ENCODE data around the gene AKAP8L.

The AKAP8L gene

DNA sequence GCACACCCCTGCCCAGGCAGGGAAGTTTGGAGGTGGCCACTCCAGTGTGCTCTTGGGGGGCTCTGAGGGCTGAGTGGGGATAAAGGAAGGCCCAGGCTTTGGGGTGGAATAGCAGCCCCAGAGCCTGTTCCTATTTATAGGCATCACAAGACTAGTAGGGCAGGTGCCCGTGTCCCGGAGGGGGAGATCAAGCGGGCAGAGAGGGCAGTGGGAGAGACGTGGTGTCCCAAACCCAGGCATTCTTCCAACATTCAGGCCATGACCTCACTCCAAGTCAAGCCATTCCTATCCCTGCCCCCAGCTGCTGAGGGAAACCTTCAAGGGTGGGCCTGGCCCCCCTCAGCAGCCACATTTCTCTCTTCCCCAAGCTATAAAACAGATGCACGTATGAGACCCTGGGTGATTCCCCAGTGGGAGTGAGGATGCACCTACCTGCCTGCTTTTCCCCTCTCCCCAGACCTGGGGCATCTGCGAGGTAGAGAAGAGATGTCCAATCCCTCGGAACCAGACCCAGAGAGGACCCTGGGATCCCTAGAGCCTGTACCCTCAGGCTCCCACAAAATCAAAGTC, 27.1 kb upstream of the AKAP8L start:
- Histone ChIP-seq H3K4me1 (ENCODE audit: insufficient read depth, low read length) (peaks cover 6% of the 10 kb centered on the region; the same call in 1 of the 2 replicates), H3K4me3 (ENCODE audit: low read length) (no peak overlapping the region), H3K9ac (ENCODE audit: low read depth, low read length) (no peak overlapping the region), H3K36me3 (ENCODE audit: insufficient read depth, low read length) (no peaks in the 10 kb centered on the region), H3K9me3 (ENCODE audit: insufficient read depth, low read depth, low read length) (no peaks in the 10 kb centered on the region), H3K27ac (ENCODE audit: low read depth, low read length) (no peak overlapping the region), H3K27me3 (ENCODE audit: insufficient read depth, low read length) (no peaks in the 10 kb centered on the region)
- WGBS: 91% methylated on average over 7 of the region's 7 CpGs

DNA sequence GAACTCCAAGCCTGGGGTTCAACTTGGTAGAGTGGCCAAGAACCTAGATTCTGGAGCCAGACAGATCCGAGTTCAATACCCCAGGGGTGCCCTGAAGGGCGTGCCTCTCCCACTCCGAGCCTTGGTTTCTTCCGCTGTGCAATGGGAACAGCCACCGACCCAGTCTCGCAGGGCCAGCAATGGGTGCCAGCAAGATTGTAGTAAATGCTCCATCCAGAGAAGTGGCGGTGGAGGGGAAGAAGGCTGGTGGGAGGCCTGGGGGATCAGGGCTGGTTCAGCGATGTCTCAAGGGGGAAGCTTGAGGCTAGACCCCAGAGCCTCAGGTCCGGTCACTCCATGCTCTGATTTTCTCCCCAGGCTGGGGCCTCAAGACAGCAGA, 26.4 kb upstream of the AKAP8L start:
- Histone ChIP-seq H3K27ac (ENCODE audit: low read depth, low read length) (no peak overlapping the region), H3K9ac (ENCODE audit: low read depth, low read length) (no peak overlapping the region), H3K27me3 (ENCODE audit: insufficient read depth, low read length) (no peaks in the 10 kb centered on the region), H3K4me3 (ENCODE audit: low read length) (no peak overlapping the region), H3K36me3 (ENCODE audit: insufficient read depth, low read length) (no peaks in the 10 kb centered on the region), H3K4me1 (ENCODE audit: insufficient read depth, low read length) (peaks cover 6% of the 10 kb centered on the region; the same call in 1 of the 2 replicates), H3K9me3 (ENCODE audit: insufficient read depth, low read depth, low read length) (no peaks in the 10 kb centered on the region)
- 92% methylated on average over 9 of the region's 9 CpGs for WGBS

DNA sequence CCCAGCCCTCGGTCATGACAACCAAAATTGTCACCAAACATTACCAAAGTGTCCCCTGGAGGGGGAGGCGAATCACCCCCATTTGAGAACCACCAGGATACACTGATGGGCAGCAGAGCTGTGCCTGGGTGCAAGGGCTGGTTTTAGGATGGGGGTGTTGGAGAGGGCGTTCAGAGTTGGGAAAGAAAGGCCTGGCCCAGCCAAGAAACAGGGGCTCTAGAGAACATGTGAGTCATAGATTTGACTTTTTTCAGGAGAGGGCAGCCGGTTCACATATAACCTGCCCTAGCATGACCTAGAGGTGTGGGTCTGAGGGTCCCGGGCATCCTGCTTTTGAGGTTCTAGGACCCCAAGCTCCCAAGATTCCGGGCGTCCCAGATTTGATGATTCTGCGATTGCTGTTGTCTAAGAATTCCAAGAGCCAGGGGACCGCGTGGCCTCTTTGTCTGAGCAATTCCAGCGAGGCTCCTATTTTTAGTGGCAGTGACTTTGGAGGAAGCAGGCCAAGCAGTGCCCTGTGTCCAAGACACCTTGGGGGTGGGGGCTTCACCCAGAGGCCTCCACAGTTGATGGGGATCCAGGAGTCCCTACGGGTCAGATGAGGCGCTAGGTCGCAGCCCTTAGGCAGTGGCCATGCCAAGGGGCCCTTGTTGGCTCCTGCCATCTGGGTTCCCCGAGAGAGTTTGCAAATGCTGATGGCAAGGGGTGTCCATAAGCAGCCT, 25.9 kb upstream of the AKAP8L start:
- Histone ChIP-seq H3K4me3 (ENCODE audit: low read length) (no peak overlapping the region), H3K4me1 (ENCODE audit: insufficient read depth, low read length) (peaks cover 6% of the 10 kb centered on the region; the same call in 1 of the 2 replicates), H3K27me3 (ENCODE audit: insufficient read depth, low read length) (no peaks in the 10 kb centered on the region), H3K9ac (ENCODE audit: low read depth, low read length) (no peak overlapping the region), H3K9me3 (ENCODE audit: insufficient read depth, low read depth, low read length) (no peaks in the 10 kb centered on the region), H3K27ac (ENCODE audit: low read depth, low read length) (no peak overlapping the region), H3K36me3 (ENCODE audit: insufficient read depth, low read length) (no peaks in the 10 kb centered on the region)
- 94% methylated on average over 15 of the region's 15 CpGs for WGBS

DNA sequence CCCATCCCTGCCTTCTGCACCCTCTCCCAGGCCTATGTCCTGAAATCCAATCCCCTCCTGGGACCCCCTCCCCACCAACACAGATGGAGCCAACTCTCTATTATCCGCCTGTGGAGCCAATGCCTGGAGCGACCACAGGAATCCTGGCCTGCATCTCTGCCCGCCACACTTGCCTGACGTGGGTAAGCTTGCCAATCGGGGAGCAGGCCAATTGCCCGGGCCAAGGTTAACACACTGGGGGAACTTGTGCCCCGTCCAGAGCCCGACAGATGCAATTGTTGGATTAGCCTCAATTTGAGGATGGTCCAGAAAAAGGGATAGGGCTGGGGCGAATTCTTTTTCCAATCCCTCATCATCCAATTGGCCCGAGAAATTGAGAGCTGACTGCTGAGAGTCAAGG, 25.1 kb upstream of the AKAP8L start:
- no peaks in the 10 kb centered on the region for H3K9me3 ChIP-seq (ENCODE audit: insufficient read depth, low read depth, low read length)
- H3K36me3 ChIP-seq (ENCODE audit: insufficient read depth, low read length): no peaks in the 10 kb centered on the region
- no peak overlapping the region for H3K4me3 ChIP-seq (ENCODE audit: low read length)
- no peak overlapping the region for H3K9ac ChIP-seq (ENCODE audit: low read depth, low read length)
- H3K27ac ChIP-seq (ENCODE audit: low read depth, low read length): no peak overlapping the region
- H3K4me1 ChIP-seq (ENCODE audit: insufficient read depth, low read length): peaks cover 5% of the 10 kb centered on the region; the same call in 1 of the 2 replicates
- 91% methylated on average over 10 of the region's 10 CpGs for WGBS
- H3K27me3 ChIP-seq (ENCODE audit: insufficient read depth, low read length): no peaks in the 10 kb centered on the region

DNA sequence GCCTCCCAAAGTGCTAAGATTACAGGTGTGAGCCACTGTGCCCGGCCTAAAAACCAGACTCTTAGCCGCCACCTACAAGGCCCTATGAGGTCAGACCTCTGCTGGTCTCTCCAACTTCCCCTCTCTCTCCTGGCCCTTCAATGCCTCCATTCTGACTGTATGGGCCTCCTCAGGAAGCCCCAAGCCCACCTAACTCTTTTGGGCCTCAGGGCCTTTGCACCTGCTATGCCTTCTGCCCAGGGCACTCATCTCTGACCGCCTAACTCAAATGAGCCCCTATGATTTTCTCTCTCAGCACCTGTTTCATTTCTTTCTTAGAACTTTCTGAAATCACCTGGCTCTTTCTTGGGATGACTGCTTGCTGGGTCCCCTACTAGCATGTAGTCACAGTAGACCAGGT, 24.5 kb upstream of the AKAP8L start:
- Histone ChIP-seq H3K4me3 (ENCODE audit: low read length) (no peak overlapping the region), H3K27me3 (ENCODE audit: insufficient read depth, low read length) (no peaks in the 10 kb centered on the region)

DNA sequence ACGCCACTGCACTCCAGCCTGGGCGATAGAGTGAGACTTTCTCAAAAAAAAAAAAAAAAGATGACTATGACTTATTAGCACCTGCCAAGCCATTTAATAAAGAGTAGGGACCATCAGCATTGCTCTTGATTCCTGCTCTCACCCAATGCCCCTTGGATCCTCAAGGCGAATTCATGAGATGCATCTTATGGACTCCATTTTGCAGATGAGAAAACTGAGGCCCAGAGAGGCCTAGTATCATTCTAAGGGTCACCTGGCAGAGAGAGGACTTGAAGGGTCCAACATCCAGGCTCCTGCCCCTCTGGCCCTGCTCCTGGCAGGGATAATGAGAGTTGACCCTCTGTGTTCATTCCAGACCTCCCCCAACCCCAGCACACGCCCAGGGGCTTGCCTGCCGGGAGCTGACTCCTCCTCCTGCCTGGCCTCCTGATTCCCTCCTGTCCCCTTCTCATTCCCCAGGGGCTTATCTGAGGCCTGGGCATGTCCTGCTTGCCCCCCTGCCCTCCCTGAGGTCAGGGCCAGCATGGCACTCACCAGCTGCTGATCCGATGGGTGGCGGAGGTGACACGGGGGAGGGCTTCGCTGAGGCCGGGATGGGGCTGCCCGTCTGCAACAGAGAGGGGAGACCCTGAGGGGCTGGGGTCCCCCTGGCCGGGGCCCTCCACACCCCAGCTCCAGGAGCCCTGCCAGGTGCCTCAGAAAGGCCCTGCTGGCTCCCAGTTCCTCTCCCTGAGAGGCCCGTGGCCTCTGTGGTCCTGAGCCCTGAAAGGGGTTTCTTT, 23.5 kb upstream of the AKAP8L start:
- no peak overlapping the region for H3K4me3 ChIP-seq (ENCODE audit: low read length)
- 87% methylated on average over 13 of the region's 13 CpGs for WGBS
- H3K9me3 ChIP-seq (ENCODE audit: insufficient read depth, low read depth, low read length): no peaks in the 10 kb centered on the region
- no peaks in the 10 kb centered on the region for H3K36me3 ChIP-seq (ENCODE audit: insufficient read depth, low read length)
- no peak overlapping the region for H3K9ac ChIP-seq (ENCODE audit: low read depth, low read length)
- no peaks in the 10 kb centered on the region for H3K4me1 ChIP-seq (ENCODE audit: insufficient read depth, low read length)
- no peaks in the 10 kb centered on the region for H3K27me3 ChIP-seq (ENCODE audit: insufficient read depth, low read length)
- no peak overlapping the region for H3K27ac ChIP-seq (ENCODE audit: low read depth, low read length)

More for the DNA sequence above, 24.5 kb upstream of the AKAP8L start:
- H3K9ac ChIP-seq (ENCODE audit: low read depth, low read length): no peak overlapping the region
- no peak overlapping the region for H3K27ac ChIP-seq (ENCODE audit: low read depth, low read length)
- H3K36me3 ChIP-seq (ENCODE audit: insufficient read depth, low read length): no peaks in the 10 kb centered on the region
- no peaks in the 10 kb centered on the region for H3K4me1 ChIP-seq (ENCODE audit: insufficient read depth, low read length)
- 93% methylated on average over 3 of the region's 3 CpGs for WGBS
- H3K9me3 ChIP-seq (ENCODE audit: insufficient read depth, low read depth, low read length): no peaks in the 10 kb centered on the region

DNA sequence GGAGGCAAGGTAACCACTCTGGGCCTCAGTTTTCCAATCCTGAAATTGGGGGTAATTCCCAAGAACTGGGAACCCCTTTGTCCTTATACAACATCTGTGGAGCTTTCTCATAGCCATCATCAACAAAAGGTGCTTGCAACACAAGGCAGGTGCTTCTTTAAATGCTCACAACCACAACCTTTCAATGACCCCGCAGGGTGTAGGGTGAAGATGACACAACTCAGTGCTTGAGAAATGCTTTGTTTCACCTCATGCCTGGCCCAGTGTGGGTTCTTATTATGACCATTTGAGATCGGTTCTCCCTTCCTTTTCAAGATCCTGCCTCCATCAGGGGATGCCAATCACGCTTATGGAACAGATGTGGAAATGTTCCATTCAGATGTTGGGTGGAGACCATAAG, 22.5 kb upstream of the AKAP8L start:
- H3K4me3 ChIP-seq (ENCODE audit: low read length): no peak overlapping the region
- H3K36me3 ChIP-seq (ENCODE audit: insufficient read depth, low read length): no peaks in the 10 kb centered on the region
- no peak overlapping the region for H3K9ac ChIP-seq (ENCODE audit: low read depth, low read length)
- H3K27ac ChIP-seq (ENCODE audit: low read depth, low read length): no peak overlapping the region
- no peaks in the 10 kb centered on the region for H3K9me3 ChIP-seq (ENCODE audit: insufficient read depth, low read depth, low read length)
- no peaks in the 10 kb centered on the region for H3K27me3 ChIP-seq (ENCODE audit: insufficient read depth, low read length)
- 94% methylated on average over 3 of the region's 3 CpGs for WGBS
- no peaks in the 10 kb centered on the region for H3K4me1 ChIP-seq (ENCODE audit: insufficient read depth, low read length)

DNA sequence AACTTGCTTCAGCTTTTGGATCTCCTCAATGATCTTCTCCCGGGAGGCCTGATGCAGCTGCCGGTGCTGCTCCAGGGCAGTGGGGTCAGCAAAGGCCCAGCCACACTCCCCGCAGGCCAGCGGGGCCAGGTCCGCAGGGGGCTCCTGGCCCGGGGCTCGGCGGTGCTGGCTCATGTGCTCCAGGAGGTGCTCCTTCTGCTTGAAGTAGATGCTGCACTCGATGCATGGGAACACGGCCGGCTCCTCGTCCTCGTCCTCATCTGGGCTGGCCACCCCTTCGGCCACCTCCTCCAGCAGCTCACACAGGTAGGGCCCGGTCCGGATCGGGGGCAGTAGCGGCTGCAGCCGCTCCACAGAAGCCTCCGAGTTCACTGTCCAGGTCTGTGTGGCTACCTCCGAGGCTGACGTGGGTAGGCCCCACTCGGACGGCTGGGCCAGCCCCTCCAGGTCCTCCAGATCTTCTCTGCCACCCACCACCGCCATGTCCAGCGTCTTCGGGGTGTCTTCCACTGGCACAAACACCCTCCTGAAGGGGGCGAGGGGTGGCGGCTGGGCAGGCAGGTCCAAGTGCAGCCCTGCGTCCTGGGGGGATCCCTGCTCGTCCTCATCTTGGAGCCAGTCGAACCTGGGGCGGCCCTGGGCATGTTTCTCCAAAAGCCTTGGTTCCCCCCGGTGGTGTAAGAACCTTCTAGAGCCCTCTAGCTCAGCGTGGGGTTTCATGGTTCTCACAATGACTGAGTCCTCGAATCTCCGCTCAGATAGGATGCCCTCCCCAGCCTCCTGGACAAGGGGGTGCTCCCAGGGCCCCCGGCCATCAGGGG, 21.2 kb upstream of the AKAP8L start:
- Histone ChIP-seq H3K9ac (ENCODE audit: low read depth, low read length) (no peak overlapping the region), H3K9me3 (ENCODE audit: insufficient read depth, low read depth, low read length) (no peaks in the 10 kb centered on the region)
- WGBS: 93% methylated on average over 38 of the region's 38 CpGs

DNA sequence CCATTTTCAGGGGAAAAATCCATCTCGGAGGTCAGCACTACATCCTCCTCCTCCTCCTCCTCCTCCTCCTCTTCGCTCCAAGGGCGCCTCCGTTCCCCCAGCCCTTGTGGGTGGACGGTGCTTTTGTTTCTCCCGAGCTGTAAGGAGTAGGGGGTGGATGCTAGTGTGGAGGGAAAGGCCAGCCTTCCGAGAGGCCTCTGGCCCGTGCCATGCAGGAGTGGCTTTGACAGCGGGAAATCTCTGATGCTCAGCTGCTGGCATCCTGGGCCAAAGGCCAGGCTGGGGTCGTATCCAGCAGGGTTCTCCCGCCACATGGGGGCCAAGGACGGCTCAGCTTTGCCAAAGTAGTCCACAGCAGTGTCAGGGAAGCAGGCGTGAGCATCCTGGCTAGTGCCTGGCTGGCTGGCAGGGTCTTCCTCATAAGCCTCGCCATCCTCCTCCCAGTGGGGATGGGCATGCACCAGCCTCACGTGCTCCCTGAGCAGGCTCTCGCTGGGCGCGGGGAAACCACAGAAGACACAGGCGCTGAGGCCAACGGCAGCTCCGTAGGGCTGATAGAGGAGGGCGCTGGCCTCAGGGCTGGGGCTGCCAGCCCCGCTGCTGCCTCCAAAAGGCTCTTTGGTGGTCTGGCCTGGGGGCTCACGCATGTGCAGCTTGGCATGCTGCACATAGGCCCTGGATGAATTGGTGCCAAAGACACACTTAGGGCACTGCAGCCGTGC, 20.5 kb upstream of the AKAP8L start:
- H3K4me1 ChIP-seq (ENCODE audit: insufficient read depth, low read length): no peaks in the 10 kb centered on the region
- H3K27ac ChIP-seq (ENCODE audit: low read depth, low read length): no peak overlapping the region
- WGBS: 91% methylated on average over 25 of the region's 25 CpGs
- H3K9me3 ChIP-seq (ENCODE audit: insufficient read depth, low read depth, low read length): no peaks in the 10 kb centered on the region
- no peak overlapping the region for H3K4me3 ChIP-seq (ENCODE audit: low read length)
- no peak overlapping the region for H3K9ac ChIP-seq (ENCODE audit: low read depth, low read length)
- H3K36me3 ChIP-seq (ENCODE audit: insufficient read depth, low read length): no peaks in the 10 kb centered on the region
- no peaks in the 10 kb centered on the region for H3K27me3 ChIP-seq (ENCODE audit: insufficient read depth, low read length)

More for the DNA sequence above, 21.2 kb upstream of the AKAP8L start:
- no peak overlapping the region for H3K4me3 ChIP-seq (ENCODE audit: low read length)
- no peaks in the 10 kb centered on the region for H3K36me3 ChIP-seq (ENCODE audit: insufficient read depth, low read length)
- H3K4me1 ChIP-seq (ENCODE audit: insufficient read depth, low read length): no peaks in the 10 kb centered on the region
- no peak overlapping the region for H3K27ac ChIP-seq (ENCODE audit: low read depth, low read length)
- no peaks in the 10 kb centered on the region for H3K27me3 ChIP-seq (ENCODE audit: insufficient read depth, low read length)

DNA sequence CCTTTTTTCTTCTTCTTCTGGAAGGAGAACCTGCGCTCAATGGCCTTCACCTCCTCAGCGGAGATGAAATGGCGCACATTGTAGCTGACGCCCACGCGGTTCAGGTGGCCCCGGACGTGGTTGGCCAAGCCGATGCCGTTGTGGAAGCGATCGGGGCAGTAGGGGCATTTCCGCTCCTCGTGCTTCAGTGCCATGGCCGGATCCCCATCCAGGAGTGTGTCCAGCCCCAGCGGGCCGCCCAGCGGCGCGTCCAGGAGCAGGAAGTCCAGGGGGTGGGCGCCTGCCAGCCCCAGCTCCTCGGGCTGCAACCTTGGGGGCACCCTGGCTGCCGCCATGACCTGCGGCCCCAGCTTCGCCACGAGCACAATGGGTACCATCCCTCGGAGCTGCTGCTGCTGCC, 19.8 kb upstream of the AKAP8L start:
- no peaks in the 10 kb centered on the region for H3K27me3 ChIP-seq (ENCODE audit: insufficient read depth, low read length)
- WGBS: 93% methylated on average over 27 of the region's 27 CpGs
- no peaks in the 10 kb centered on the region for H3K9me3 ChIP-seq (ENCODE audit: insufficient read depth, low read depth, low read length)
- H3K9ac ChIP-seq (ENCODE audit: low read depth, low read length): no peak overlapping the region
- no peaks in the 10 kb centered on the region for H3K36me3 ChIP-seq (ENCODE audit: insufficient read depth, low read length)
- H3K27ac ChIP-seq (ENCODE audit: low read depth, low read length): no peak overlapping the region
- no peak overlapping the region for H3K4me3 ChIP-seq (ENCODE audit: low read length)
- no peaks in the 10 kb centered on the region for H3K4me1 ChIP-seq (ENCODE audit: insufficient read depth, low read length)
